Uterus (tissue), 4 donors: ENCODE results near the gene TRIO. TPM values are rescaled to one million over a fixed set of nuclear protein-coding genes. Genes with fewer than 3 reads are reported as not detected.

Source experiments
- DNase-seq, 2 donors: peaks; one replicate each; pipeline ENCODE4 v3.0.0-alpha.2; 2019 to 2020
- H3K27ac ChIP-seq, 2 donors: fragments of 200-600 bp; sonication (generic); 1 replicate in 1 of 2; 2 replicates in 1 of 2; pipeline ENCODE4 v1.5.1; 2016 to 2018
- H3K27me3 ChIP-seq, 2 donors: fragments of 200-600 bp; sonication (generic); one replicate each; pipeline ENCODE4 v1.5.1; 2018 to 2019; ENCODE audit warnings: control low read depth in 1 of 2
- H3K36me3 ChIP-seq, 2 donors: fragments of 200-600 bp; sonication (generic); one replicate each; pipeline ENCODE4 v1.5.1; 2019; ENCODE audit warnings: control low read depth in 1 of 2
- H3K4me1 ChIP-seq, 2 donors: fragments of 200-600 bp; sonication (generic); one replicate each; pipeline ENCODE4 v1.5.1; 2018 to 2019; ENCODE audit warnings: control low read depth in 1 of 2
- H3K4me3 ChIP-seq, 2 donors: fragments of 200-600 bp; sonication (generic); 1 replicate in 1 of 2; 2 replicates in 1 of 2; pipeline ENCODE4 v1.5.1; 2018 to 2019; ENCODE audit warnings: mild to moderate bottlenecking in 1 of 2
- H3K9me3 ChIP-seq, 2 donors: fragments of 200-600 bp; sonication (generic); one replicate each; pipeline ENCODE4 v1.5.1; 2019; ENCODE audit warnings: control low read depth in 1 of 2
- POLR2A ChIP-seq, 2 donors: fragments of 450-650 bp; IDR thresholded peaks; one replicate each; pipeline ENCODE4 v1.6.1; 2016; ENCODE audit warnings: antibody characterized with exemption in 2 of 2, mild to moderate bottlenecking in 1 of 2, moderate library complexity in 1 of 2
- intact Hi-C: fragments of 100-400 bp; cut with DNase I; formaldehyde crosslinking; loops from one replicate; pipeline ENCODE4 v1.15.1; 2023; ENCODE audit warnings: low total_unique reads
- total RNA-seq, 4 donors: library from RNA; depleted of rRNA in 3 of 4; stranded (reverse); fragments of >200 nt in 3 of 4; gene quantifications; one replicate each; pipeline versions ENCODE4 v1.1.0 to v1.2.4, GENCODE V29; 2014 to 2023
- TF ChIP-seq, protein P1 (sequence below), 4 experiments: fragments of 200-600 bp in 2 of 4; fragments of 450-650 bp in 2 of 4; sonication (generic) in 2 of 4; IDR thresholded peaks; one replicate each; pipeline ENCODE4 v1.5.1; 2016 to 2019; ENCODE audit warnings: antibody characterized with exemption in 4 of 4, mild to moderate bottlenecking in 2 of 4, moderate library complexity in 1 of 4
- donor health status: DM: yes; HTN: yes; CAD: no.

The TRIO gene
- total RNA-seq, 4 donors from 2014 or later, result 93.5 to 234 (median 207) TPM

DNA sequence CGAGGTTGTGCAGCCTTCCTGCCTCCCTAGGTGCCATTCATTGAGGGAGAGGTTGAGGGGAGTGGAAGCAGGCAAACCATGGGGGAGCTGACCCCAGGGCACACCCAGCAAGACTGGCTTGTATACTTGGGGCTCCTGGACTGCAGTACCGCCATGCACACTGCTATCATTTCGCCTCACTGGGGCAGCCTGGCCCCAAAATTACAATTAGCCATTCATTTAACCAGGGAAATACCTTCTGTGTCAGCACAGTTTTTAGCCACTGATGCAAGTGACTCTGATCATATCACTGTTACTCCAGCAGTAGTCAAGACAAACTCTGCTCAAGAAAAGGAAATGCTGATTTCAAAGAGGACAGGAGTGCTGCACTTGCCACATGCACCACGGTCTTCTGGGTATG, 109.7 kb downstream of the TRIO start:
- peaks cover 5 to 11% of the 10 kb centered on the region in 2 donors for H3K4me1 ChIP-seq
- no peak for DNase-seq
- TF ChIP-seq, protein P1, sequence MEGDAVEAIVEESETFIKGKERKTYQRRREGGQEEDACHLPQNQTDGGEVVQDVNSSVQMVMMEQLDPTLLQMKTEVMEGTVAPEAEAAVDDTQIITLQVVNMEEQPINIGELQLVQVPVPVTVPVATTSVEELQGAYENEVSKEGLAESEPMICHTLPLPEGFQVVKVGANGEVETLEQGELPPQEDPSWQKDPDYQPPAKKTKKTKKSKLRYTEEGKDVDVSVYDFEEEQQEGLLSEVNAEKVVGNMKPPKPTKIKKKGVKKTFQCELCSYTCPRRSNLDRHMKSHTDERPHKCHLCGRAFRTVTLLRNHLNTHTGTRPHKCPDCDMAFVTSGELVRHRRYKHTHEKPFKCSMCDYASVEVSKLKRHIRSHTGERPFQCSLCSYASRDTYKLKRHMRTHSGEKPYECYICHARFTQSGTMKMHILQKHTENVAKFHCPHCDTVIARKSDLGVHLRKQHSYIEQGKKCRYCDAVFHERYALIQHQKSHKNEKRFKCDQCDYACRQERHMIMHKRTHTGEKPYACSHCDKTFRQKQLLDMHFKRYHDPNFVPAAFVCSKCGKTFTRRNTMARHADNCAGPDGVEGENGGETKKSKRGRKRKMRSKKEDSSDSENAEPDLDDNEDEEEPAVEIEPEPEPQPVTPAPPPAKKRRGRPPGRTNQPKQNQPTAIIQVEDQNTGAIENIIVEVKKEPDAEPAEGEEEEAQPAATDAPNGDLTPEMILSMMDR (IDR thresholded peaks at IDR 0.05), result no peak
- TF ChIP-seq POLR2A (IDR thresholded peaks at IDR 0.05), result no peak
- no peaks in the 10 kb centered on the region for H3K27me3 ChIP-seq
- H3K36me3 ChIP-seq, result no peaks in the 10 kb centered on the region
- no peak overlapping the region for H3K4me3 ChIP-seq
- intact Hi-C loops, result no loop called here
- H3K9me3 ChIP-seq, result no peaks in the 10 kb centered on the region
- H3K27ac ChIP-seq, result no peak overlapping the region

- no peak for DNase-seq
- Histone ChIP-seq H3K9me3 (no peaks in the 10 kb centered on the region), H3K27me3 (no peaks in the 10 kb centered on the region), H3K4me3 (no peak overlapping the region), H3K36me3 (no peaks in the 10 kb centered on the region), H3K27ac (peak overlapping the region in 1 of 2 donors; percentile 8), H3K4me1 (peaks cover 5 to 21% of the 10 kb centered on the region in 2 donors)
- TF ChIP-seq POLR2A (IDR thresholded peaks at IDR 0.05), result no peak
- TF ChIP-seq, protein P1 (IDR thresholded peaks at IDR 0.05), result no peak
- intact Hi-C loops, result no loop called here
These were observed 111.5 kb downstream of the TRIO start for GRCh38 chr5:14254686-14255085.

DNA sequence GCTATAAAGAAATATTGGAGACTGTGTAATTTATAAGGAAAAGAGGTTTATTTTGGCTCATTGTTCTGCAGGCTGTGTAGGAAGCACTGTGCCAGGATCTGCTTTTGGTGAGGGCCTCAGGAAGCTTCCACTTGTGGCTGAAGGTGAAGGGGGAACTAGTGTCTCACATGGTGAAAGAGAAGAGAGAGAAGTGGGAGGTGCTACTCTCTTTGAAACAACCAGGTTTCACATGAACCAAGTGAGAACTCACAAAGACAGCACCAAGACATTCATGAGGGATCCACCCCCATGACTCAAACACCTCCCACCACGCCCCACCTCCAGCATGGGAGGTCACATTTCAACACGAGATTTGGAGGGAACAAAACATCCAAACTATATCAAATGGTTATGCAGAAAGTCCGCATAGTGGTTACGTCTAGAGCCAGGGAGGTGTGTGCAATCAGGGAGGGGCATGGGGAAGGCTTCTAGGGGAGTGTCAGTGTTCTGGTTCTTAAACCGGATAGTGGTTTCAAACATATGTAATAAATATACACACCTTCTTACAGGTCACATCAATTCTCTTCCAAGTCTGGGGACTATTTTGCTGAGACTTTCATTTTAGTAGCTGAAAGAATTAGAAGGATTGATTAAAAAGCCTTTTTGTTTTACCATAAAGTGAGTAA, 113.0 kb downstream of the TRIO start:
- no peak for DNase-seq
- Histone ChIP-seq H3K27ac (peak overlapping the region in 1 of 2 donors; percentile 14), H3K36me3 (no peaks in the 10 kb centered on the region), H3K27me3 (no peaks in the 10 kb centered on the region), H3K4me1 (peaks cover 5 to 21% of the 10 kb centered on the region in 2 donors), H3K4me3 (no peak overlapping the region), H3K9me3 (no peaks in the 10 kb centered on the region)
- TF ChIP-seq, protein P1 (IDR thresholded peaks at IDR 0.05), result no peak
- TF ChIP-seq POLR2A (IDR thresholded peaks at IDR 0.05), result no peak
- intact Hi-C loops, result no loop called here

- DNase-seq, result no peak
- TF ChIP-seq POLR2A (IDR thresholded peaks at IDR 0.05), result no peak
- TF ChIP-seq, protein P1 (IDR thresholded peaks at IDR 0.05), result no peak
- intact Hi-C loops, result no loop called here
- no peak overlapping the region for H3K4me3 ChIP-seq
- peak overlapping the region in 1 of 2 donors; percentile 14 for H3K27ac ChIP-seq
- no peaks in the 10 kb centered on the region for H3K36me3 ChIP-seq
- H3K4me1 ChIP-seq, result peaks cover 5 to 17% of the 10 kb centered on the region in 2 donors
- no peaks in the 10 kb centered on the region for H3K27me3 ChIP-seq
- no peaks in the 10 kb centered on the region for H3K9me3 ChIP-seq
These were observed 113.7 kb downstream of the TRIO start for GRCh38 chr5:14256756-14257393.

- TF ChIP-seq POLR2A (IDR thresholded peaks at IDR 0.05), result no peak
- TF ChIP-seq, protein P1 (IDR thresholded peaks at IDR 0.05), result no peak
- H3K27ac ChIP-seq, result peak overlapping the region in 1 of 2 donors; percentile 14
- DNase-seq, result no peak
These were observed 114.9 kb downstream of the TRIO start for GRCh38 chr5:14257995-14258403.

More at GRCh38 chr5:14257995-14258403, 114.9 kb downstream of the TRIO start:
- Histone ChIP-seq H3K4me3 (no peak overlapping the region), H3K27me3 (no peaks in the 10 kb centered on the region), H3K36me3 (no peaks in the 10 kb centered on the region), H3K4me1 (peaks cover 5 to 17% of the 10 kb centered on the region in 2 donors), H3K9me3 (no peaks in the 10 kb centered on the region)
- intact Hi-C loops, result no loop called here
